KOPT-K1 (cell line): ENCODE data around the gene TGFB2.
"Not testable (repeated sequence)": the region's sequence is repeated elsewhere in the genome, so short reads cannot be mapped to it uniquely, and the experiment has no call there.

Experiments
- H3K27ac ChIP-seq: fragments of 200-600 bp; sonication (generic); 2 replicates; pipeline ENCODE4 v1.5.1; 2016; ENCODE audit warnings: antibody characterized with exemption, mild to moderate bottlenecking, low read depth, low read length; ENCODE audit not compliant: poor library complexity, severe bottlenecking
- H3K36me3 ChIP-seq: fragments of 200-600 bp; sonication (generic); 2 replicates; pipeline ENCODE4 v1.5.1; 2017; ENCODE audit warnings: antibody characterized with exemption, mild to moderate bottlenecking, low read length, moderate library complexity; ENCODE audit not compliant: insufficient read depth
- H3K9me3 ChIP-seq: fragments of 200-600 bp; sonication (generic); 2 replicates; pipeline ENCODE4 v1.5.1; 2017; ENCODE audit warnings: antibody characterized with exemption, low read length, mild to moderate bottlenecking; ENCODE audit not compliant: insufficient read depth, poor library complexity, severe bottlenecking

The TGFB2 gene

DNA sequence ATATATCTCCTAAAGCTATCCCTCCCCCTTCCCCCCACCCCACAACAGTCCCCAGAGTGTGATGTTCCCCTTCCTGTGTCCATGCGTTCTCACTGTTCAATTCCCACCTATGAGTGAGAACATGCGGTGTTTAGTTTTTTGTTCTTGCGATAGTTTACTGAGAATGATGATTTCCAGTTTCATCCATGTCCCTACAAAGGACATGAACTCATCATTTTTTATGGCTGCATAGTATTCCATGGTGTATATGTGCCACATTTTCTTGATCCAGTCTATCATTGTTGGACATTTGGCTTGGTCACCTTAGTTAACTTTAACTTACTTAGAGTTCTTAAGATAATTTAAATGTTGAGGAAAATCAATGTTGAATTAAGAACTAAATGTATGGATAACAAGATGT lies 25.0 kb upstream of the TGFB2 start:
- H3K36me3 ChIP-seq, result peaks cover 45% of the 10 kb centered on the region
- H3K9me3 ChIP-seq, H3K27ac ChIP-seq: not testable (repeated sequence)

GRCh38 chr1:218322762-218323161 lies 22.4 kb upstream of the TGFB2 start:
- Histone ChIP-seq H3K36me3 (peaks cover 48% of the 10 kb centered on the region), H3K9me3 (no peaks in the 10 kb centered on the region), H3K27ac (no peak overlapping the region)

GRCh38 chr1:218323568-218324225 lies 21.4 kb upstream of the TGFB2 start:
- Histone ChIP-seq H3K27ac (no peak overlapping the region), H3K36me3 (peaks cover 42% of the 10 kb centered on the region), H3K9me3 (no peaks in the 10 kb centered on the region)

DNA sequence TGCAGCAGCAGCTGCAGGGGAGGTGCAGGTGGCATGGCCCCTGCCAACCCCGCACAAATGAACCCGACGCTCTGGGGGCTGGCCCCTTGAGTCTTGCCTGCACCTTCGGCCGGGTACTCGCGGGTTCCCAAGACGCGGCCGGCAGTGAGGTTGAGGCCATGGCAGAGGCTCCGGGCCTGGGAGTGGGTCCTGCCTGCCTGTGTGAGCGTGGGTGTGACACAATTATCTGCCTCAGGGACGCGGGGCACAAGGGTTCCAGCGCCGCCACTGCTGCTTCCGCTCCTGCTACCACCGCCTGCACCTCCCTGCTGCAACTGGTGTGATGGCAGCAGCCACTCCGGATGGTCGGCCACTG lies 20.9 kb upstream of the TGFB2 start:
- peaks cover 38% of the 10 kb centered on the region for H3K36me3 ChIP-seq
- no peak overlapping the region for H3K27ac ChIP-seq
- H3K9me3 ChIP-seq, result no peaks in the 10 kb centered on the region

DNA sequence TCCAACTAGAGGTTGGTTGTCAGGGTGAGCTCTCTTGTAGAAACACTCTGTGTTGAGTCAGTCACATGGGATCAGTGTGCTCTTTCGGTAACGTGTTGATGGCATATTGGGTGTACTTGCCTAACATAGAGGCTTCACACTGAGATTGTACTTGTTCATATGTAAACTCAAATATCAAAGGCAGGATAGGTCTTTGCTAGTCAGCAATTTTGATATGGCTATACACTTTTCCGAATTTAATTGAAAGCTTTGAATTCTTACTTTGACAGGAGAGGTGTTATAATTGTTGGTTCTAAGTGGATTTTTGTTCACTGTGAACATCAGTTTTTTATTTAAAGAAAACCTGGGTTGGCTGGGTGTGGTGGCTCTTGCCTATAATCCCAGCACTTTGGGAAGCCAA lies 16.4 kb upstream of the TGFB2 start:
- no peaks in the 10 kb centered on the region for H3K9me3 ChIP-seq
- H3K36me3 ChIP-seq, result peaks cover 35% of the 10 kb centered on the region
- H3K27ac ChIP-seq, result no peak overlapping the region

GRCh38 chr1:218330043-218330623 lies 15.0 kb upstream of the TGFB2 start:
- no peaks in the 10 kb centered on the region for H3K9me3 ChIP-seq
- H3K36me3 ChIP-seq, result peaks cover 21% of the 10 kb centered on the region
- H3K27ac ChIP-seq, result no peak overlapping the region

DNA sequence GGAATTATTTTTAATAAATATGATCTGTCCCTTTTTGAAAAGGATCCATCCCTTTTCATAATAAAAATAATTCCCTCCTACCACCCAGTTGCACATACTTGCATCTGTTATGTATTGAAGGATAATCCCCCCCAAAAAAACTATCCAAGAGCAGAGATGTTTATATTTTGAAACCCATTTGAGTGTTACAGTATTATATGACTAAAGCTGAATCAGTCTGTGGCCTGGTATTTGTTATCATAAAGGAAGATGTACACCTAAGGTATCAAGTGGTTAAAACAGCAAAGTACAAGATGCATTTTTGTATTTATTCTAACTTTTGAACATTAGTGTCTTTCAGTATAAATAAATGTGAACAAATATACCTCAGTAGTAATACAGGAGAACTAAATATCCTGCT lies 12.7 kb upstream of the TGFB2 start:
- Histone ChIP-seq H3K36me3 (peaks cover 22% of the 10 kb centered on the region), H3K9me3 (no peaks in the 10 kb centered on the region), H3K27ac (no peak overlapping the region)

DNA sequence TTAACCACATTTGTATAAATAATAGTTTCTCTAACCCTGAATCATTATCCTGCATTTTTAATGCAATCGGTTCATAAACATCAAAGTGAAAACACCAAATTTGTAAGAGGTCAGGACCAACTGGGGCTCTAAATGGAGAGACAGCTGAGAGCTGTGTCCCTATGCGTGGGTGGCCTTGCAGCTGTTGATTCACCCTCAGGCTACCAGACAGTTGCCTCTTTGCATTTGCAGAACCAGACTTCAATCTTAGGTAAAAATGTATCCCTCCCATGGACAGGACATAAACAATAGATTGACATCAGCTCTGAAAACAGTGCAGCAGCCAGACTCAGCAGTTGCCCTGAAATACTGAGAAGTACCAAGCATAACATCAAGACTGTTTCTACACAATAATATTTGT lies 8.8 kb upstream of the TGFB2 start:
- Histone ChIP-seq H3K9me3 (no peaks in the 10 kb centered on the region), H3K27ac (no peak overlapping the region), H3K36me3 (peaks cover 22% of the 10 kb centered on the region)

GRCh38 chr1:218339267-218339831 lies 5.8 kb upstream of the TGFB2 start:
- Histone ChIP-seq H3K27ac (no peak overlapping the region), H3K9me3 (no peaks in the 10 kb centered on the region), H3K36me3 (peaks cover 6% of the 10 kb centered on the region; the same call in 1 of the 2 replicates)

DNA sequence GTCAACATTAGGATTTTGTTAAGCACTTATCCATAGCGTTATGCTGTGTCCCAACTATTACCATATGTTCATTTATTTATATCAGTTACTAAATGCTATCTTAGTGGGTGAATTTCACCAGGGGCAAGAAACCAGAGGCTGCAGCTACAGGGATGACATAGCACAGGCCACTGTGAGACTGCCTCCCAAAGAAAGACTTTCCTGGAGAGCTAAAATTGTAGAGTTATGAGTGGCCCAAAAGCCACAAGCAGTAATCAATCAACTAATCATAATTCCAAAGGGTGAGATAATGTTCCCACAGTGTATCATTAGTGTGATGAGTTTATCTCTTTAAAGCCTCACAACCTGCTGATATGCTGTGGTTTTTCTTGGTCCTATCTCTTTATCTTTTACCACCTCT lies 3.8 kb upstream of the TGFB2 start:
- H3K36me3 ChIP-seq, result 0 out of 2 replicates have a peak, but pooled peaks cover under 1% of the 10 kb centered on the region
- H3K27ac ChIP-seq, result no peak overlapping the region
- no peaks in the 10 kb centered on the region for H3K9me3 ChIP-seq

GRCh38 chr1:218342091-218342490 lies 3.0 kb upstream of the TGFB2 start:
- Histone ChIP-seq H3K27ac (no peak overlapping the region), H3K9me3 (no peaks in the 10 kb centered on the region), H3K36me3 (no peaks in the 10 kb centered on the region)

DNA sequence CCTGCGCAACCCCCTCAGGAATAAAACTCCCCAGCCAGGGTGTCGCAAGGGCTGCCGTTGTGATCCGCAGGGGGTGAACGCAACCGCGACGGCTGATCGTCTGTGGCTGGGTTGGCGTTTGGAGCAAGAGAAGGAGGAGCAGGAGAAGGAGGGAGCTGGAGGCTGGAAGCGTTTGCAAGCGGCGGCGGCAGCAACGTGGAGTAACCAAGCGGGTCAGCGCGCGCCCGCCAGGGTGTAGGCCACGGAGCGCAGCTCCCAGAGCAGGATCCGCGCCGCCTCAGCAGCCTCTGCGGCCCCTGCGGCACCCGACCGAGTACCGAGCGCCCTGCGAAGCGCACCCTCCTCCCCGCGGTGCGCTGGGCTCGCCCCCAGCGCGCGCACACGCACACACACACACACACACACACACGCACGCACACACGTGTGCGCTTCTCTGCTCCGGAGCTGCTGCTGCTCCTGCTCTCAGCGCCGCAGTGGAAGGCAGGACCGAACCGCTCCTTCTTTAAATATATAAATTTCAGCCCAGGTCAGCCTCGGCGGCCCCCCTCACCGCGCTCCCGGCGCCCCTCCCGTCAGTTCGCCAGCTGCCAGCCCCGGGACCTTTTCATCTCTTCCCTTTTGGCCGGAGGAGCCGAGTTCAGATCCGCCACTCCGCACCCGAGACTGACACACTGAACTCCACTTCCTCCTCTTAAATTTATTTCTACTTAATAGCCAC lies 696 bp downstream of the TGFB2 start:
- H3K27ac ChIP-seq, result no peak overlapping the region
- H3K36me3 ChIP-seq, result no peaks in the 10 kb centered on the region
- H3K9me3 ChIP-seq, result no peaks in the 10 kb centered on the region

DNA sequence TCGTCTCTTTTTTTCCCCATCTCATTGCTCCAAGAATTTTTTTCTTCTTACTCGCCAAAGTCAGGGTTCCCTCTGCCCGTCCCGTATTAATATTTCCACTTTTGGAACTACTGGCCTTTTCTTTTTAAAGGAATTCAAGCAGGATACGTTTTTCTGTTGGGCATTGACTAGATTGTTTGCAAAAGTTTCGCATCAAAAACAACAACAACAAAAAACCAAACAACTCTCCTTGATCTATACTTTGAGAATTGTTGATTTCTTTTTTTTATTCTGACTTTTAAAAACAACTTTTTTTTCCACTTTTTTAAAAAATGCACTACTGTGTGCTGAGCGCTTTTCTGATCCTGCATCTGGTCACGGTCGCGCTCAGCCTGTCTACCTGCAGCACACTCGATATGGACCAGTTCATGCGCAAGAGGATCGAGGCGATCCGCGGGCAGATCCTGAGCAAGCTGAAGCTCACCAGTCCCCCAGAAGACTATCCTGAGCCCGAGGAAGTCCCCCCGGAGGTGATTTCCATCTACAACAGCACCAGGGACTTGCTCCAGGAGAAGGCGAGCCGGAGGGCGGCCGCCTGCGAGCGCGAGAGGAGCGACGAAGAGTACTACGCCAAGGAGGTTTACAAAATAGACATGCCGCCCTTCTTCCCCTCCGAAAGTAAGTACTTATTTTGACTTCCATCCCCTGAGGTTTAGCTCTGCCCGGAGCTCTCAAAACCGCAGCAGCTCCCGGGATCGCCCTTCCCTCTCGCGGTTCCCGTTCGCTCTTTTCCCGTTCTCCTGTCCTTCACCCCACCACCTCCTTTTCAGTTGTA lies 1.5 kb downstream of the TGFB2 start:
- Histone ChIP-seq H3K36me3 (no peaks in the 10 kb centered on the region), H3K27ac (no peak overlapping the region), H3K9me3 (no peaks in the 10 kb centered on the region)

DNA sequence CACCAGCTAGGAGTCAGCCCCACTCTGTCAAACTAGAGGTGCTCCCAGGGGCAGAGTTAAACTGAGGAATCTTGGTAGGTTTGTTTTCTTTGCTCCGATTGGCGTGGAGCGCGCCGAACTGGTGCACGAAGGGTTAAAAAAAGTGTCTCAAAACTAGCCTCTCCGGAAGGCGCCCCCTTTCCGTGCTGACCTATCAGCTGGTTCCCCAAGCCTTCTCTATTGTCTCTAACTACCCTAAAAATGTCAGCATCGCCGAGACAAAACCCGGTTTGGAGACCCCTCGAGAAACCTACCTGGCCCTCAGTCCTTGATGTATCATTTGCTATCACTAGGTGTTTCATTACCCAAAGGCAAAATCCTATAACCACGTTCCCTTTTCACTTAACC lies 2.2 kb downstream of the TGFB2 start:
- H3K27ac ChIP-seq, result no peak overlapping the region

More for the DNA sequence above, 2.2 kb downstream of the TGFB2 start:
- Histone ChIP-seq H3K36me3 (no peaks in the 10 kb centered on the region), H3K9me3 (no peaks in the 10 kb centered on the region)
